Activated T-helper 2 cell treated with anti-CD3 and anti-CD28 coated beads, Interferon-gamma antibody, Interleukin-2, Interleukin-4, amounts not matched to agents 10 μg/mL and 5 μg/mL and 100 μg/mL, durations not matched to agents 14 hours and 24 hours and 36 hours (primary cell): ENCODE data around the gene SH3RF3. TPM values are rescaled to one million over a fixed set of nuclear protein-coding genes. Genes with fewer than 3 reads are reported as not detected.

ENCODE experiments used
- DNase-seq: peaks from one replicate; pipeline ENCODE4 v3.0.0; 2021; ENCODE audit warnings: low spot score
- H3K27ac Mint-ChIP-seq: one replicate; pipeline ENCODE4 v1.8.0; 2021; ENCODE audit warnings: mixed read lengths
- H3K27me3 Mint-ChIP-seq: one replicate; pipeline ENCODE4 v1.8.0; 2021; ENCODE audit warnings: low read depth, mixed read lengths
- H3K36me3 Mint-ChIP-seq: one replicate; pipeline ENCODE4 v1.8.0; 2021; ENCODE audit warnings: low read depth, mixed read lengths
- H3K4me1 Mint-ChIP-seq: one replicate; pipeline ENCODE4 v1.8.0; 2021; ENCODE audit warnings: low read depth, mixed read lengths
- H3K4me3 Mint-ChIP-seq: one replicate; pipeline ENCODE4 v1.8.0; 2021; ENCODE audit warnings: low read depth, mild to moderate bottlenecking, moderate library complexity, mixed read lengths
- H3K9me3 Mint-ChIP-seq: one replicate; pipeline ENCODE4 v1.8.0; 2021; ENCODE audit warnings: mixed read lengths
- intact Hi-C: fragments of 100-400 bp; cut with micrococcal nuclease; formaldehyde crosslinking; loops from one replicate; pipeline ENCODE4 v1.15.1; 2023
- total RNA-seq: library from RNA; stranded (reverse); gene quantifications from 2 replicates; pipeline ENCODE4 v1.2.3, GENCODE V29; 2022

SH3RF3 gene
- total RNA-seq, 1 donor from 2014 or later: 0.78 TPM

GRCh38 chr2:109320195-109320922 is 191.4 kb downstream of the SH3RF3 start:
- Mint-ChIP-seq H3K27me3 (peaks cover 29% of the 10 kb centered on the region), H3K4me1 (peaks cover 7% of the 10 kb centered on the region), H3K9me3 (no peaks in the 10 kb centered on the region), H3K4me3 (no peak overlapping the region), H3K27ac (no peak overlapping the region), H3K36me3 (no peaks in the 10 kb centered on the region)
- intact Hi-C loops: no loop called here
- no peak for DNase-seq

- H3K4me1 Mint-ChIP-seq: peaks cover 5% of the 10 kb centered on the region
- intact Hi-C loops: no loop called here
- H3K9me3 Mint-ChIP-seq: no peaks in the 10 kb centered on the region
- H3K36me3 Mint-ChIP-seq: no peaks in the 10 kb centered on the region
- peaks cover 25% of the 10 kb centered on the region for H3K27me3 Mint-ChIP-seq
- H3K4me3 Mint-ChIP-seq: no peak overlapping the region
- no peak overlapping the region for H3K27ac Mint-ChIP-seq
- DNase-seq: no peak
Observed at GRCh38 chr2:109321570-109321969, 192.6 kb downstream of the SH3RF3 start.

GRCh38 chr2:109322111-109322510 is 193.1 kb downstream of the SH3RF3 start:
- intact Hi-C loops: no loop called here
- H3K27me3 Mint-ChIP-seq: peaks cover 29% of the 10 kb centered on the region

GRCh38 chr2:109322641-109323040 is 193.6 kb downstream of the SH3RF3 start:
- Mint-ChIP-seq H3K9me3 (no peaks in the 10 kb centered on the region), H3K27me3 (peaks cover 32% of the 10 kb centered on the region), H3K4me1 (peaks cover 5% of the 10 kb centered on the region), H3K36me3 (no peaks in the 10 kb centered on the region), H3K4me3 (no peak overlapping the region), H3K27ac (no peak overlapping the region)
- intact Hi-C loops: no loop called here
- no peak for DNase-seq

More at GRCh38 chr2:109322111-109322510, 193.1 kb downstream of the SH3RF3 start:
- DNase-seq: no peak
- peaks cover 5% of the 10 kb centered on the region for H3K4me1 Mint-ChIP-seq
- H3K36me3 Mint-ChIP-seq: no peaks in the 10 kb centered on the region
- no peaks in the 10 kb centered on the region for H3K9me3 Mint-ChIP-seq
- H3K27ac Mint-ChIP-seq: no peak overlapping the region
- H3K4me3 Mint-ChIP-seq: no peak overlapping the region

GRCh38 chr2:109324861-109325260 is 195.9 kb downstream of the SH3RF3 start:
- peaks cover 6% of the 10 kb centered on the region for H3K4me1 Mint-ChIP-seq
- H3K4me3 Mint-ChIP-seq: no peak overlapping the region
- H3K27me3 Mint-ChIP-seq: peaks cover 39% of the 10 kb centered on the region
- H3K36me3 Mint-ChIP-seq: no peaks in the 10 kb centered on the region
- no peak for DNase-seq
- H3K27ac Mint-ChIP-seq: no peak overlapping the region
- intact Hi-C loops: no loop called here
- H3K9me3 Mint-ChIP-seq: no peaks in the 10 kb centered on the region

GRCh38 chr2:109325570-109325969 is 196.6 kb downstream of the SH3RF3 start:
- Mint-ChIP-seq H3K4me3 (no peak overlapping the region), H3K9me3 (no peaks in the 10 kb centered on the region), H3K27ac (no peak overlapping the region), H3K27me3 (peaks cover 43% of the 10 kb centered on the region), H3K4me1 (peaks cover 1% of the 10 kb centered on the region), H3K36me3 (no peaks in the 10 kb centered on the region)
- intact Hi-C loops: no loop called here
- DNase-seq: no peak

GRCh38 chr2:109326306-109326705 is 197.3 kb downstream of the SH3RF3 start:
- no peak for DNase-seq
- Mint-ChIP-seq H3K4me1 (peaks cover 1% of the 10 kb centered on the region), H3K27ac (no peak overlapping the region), H3K36me3 (no peaks in the 10 kb centered on the region), H3K27me3 (peaks cover 41% of the 10 kb centered on the region), H3K9me3 (no peaks in the 10 kb centered on the region), H3K4me3 (no peak overlapping the region)
- intact Hi-C loops: no loop called here

GRCh38 chr2:109330056-109330455 is 201.1 kb downstream of the SH3RF3 start:
- intact Hi-C loops: no loop called here
- Mint-ChIP-seq H3K27me3 (peaks cover 35% of the 10 kb centered on the region), H3K9me3 (no peaks in the 10 kb centered on the region)

GRCh38 chr2:109331081-109331480 is 202.1 kb downstream of the SH3RF3 start:
- intact Hi-C loops: no loop called here
- peaks cover 41% of the 10 kb centered on the region for H3K27me3 Mint-ChIP-seq

More at GRCh38 chr2:109330056-109330455, 201.1 kb downstream of the SH3RF3 start:
- Mint-ChIP-seq H3K4me1 (peaks cover 17% of the 10 kb centered on the region), H3K27ac (no peak overlapping the region), H3K36me3 (no peaks in the 10 kb centered on the region), H3K4me3 (no peak overlapping the region)
- DNase-seq: no peak

GRCh38 chr2:109331896-109332848 is 203.2 kb downstream of the SH3RF3 start:
- DNase-seq: peak; percentile 15
- peaks cover 40% of the 10 kb centered on the region for H3K27me3 Mint-ChIP-seq
- H3K9me3 Mint-ChIP-seq: no peaks in the 10 kb centered on the region
- H3K4me3 Mint-ChIP-seq: peak overlapping the region; percentile 65
- no peaks in the 10 kb centered on the region for H3K36me3 Mint-ChIP-seq
- intact Hi-C loops: no loop called here
- H3K4me1 Mint-ChIP-seq: peaks cover 29% of the 10 kb centered on the region
- H3K27ac Mint-ChIP-seq: no peak overlapping the region

More at GRCh38 chr2:109331081-109331480, 202.1 kb downstream of the SH3RF3 start:
- Mint-ChIP-seq H3K4me3 (no peak overlapping the region), H3K36me3 (no peaks in the 10 kb centered on the region), H3K9me3 (no peaks in the 10 kb centered on the region), H3K27ac (no peak overlapping the region), H3K4me1 (peaks cover 26% of the 10 kb centered on the region)
- DNase-seq: no peak

- no peaks in the 10 kb centered on the region for H3K9me3 Mint-ChIP-seq
- no peak overlapping the region for H3K27ac Mint-ChIP-seq
- no peak overlapping the region for H3K4me3 Mint-ChIP-seq
- H3K36me3 Mint-ChIP-seq: no peaks in the 10 kb centered on the region
- H3K27me3 Mint-ChIP-seq: peaks cover 36% of the 10 kb centered on the region
- peaks cover 29% of the 10 kb centered on the region for H3K4me1 Mint-ChIP-seq
- intact Hi-C loops: no loop called here
- no peak for DNase-seq
Observed at GRCh38 chr2:109332880-109333279, 203.9 kb downstream of the SH3RF3 start.

GRCh38 chr2:109333414-109334210 is 204.6 kb downstream of the SH3RF3 start:
- H3K4me1 Mint-ChIP-seq: peaks cover 29% of the 10 kb centered on the region
- no peak overlapping the region for H3K4me3 Mint-ChIP-seq
- H3K36me3 Mint-ChIP-seq: no peaks in the 10 kb centered on the region
- peaks cover 30% of the 10 kb centered on the region for H3K27me3 Mint-ChIP-seq
- no peaks in the 10 kb centered on the region for H3K9me3 Mint-ChIP-seq
- no peak overlapping the region for H3K27ac Mint-ChIP-seq
- DNase-seq: no peak
- intact Hi-C loops: loop anchor here (2.0 kb wide), 1 partner anchor 119 kb away; no protein-coding TSS in a partner anchor
